GM03348 (cell line): ENCODE results near the gene MECR.
"Not testable (repeated sequence)": the region's sequence is repeated elsewhere in the genome, so short reads cannot be mapped to it uniquely, and the experiment has no call there.

Experiments
- DNase-seq: peaks from one replicate; pipeline ENCODE4 v3.0.0; 2012; ENCODE audit warnings: low spot score

MECR gene

GRCh38 chr1:29169976-29170375, 60.8 kb downstream of the MECR start:
- no peak for DNase-seq

- no peak for DNase-seq
Observed at GRCh38 chr1:29167904-29168303, 62.8 kb downstream of the MECR start.

GRCh38 chr1:29166291-29166878, 64.3 kb downstream of the MECR start:
- DNase-seq = no peak

GRCh38 chr1:29164588-29164987, 66.1 kb downstream of the MECR start:
- DNase-seq = no peak

- DNase-seq = peak; percentile 58
Observed at GRCh38 chr1:29162476-29163138, 68.1 kb downstream of the MECR start.

GRCh38 chr1:29162025-29162424, 68.7 kb downstream of the MECR start:
- no peak for DNase-seq

- no peak for DNase-seq
Observed at GRCh38 chr1:29159773-29160172, 71.0 kb downstream of the MECR start.

GRCh38 chr1:29157269-29157601, 73.5 kb downstream of the MECR start:
- DNase-seq = no peak

GRCh38 chr1:29156543-29157268, 74.0 kb downstream of the MECR start:
- no peak for DNase-seq

- no peak for DNase-seq
Observed at GRCh38 chr1:29152046-29152805, 78.5 kb downstream of the MECR start.

- DNase-seq = not testable (repeated sequence)
Observed at GRCh38 chr1:29150346-29150745, 80.4 kb downstream of the MECR start.

- DNase-seq = no peak
Observed at GRCh38 chr1:29148656-29149491, 81.9 kb downstream of the MECR start.

GRCh38 chr1:29145739-29146437, 84.8 kb downstream of the MECR start:
- DNase-seq = peak; percentile 74

GRCh38 chr1:29144178-29144577, 86.6 kb downstream of the MECR start:
- DNase-seq = no peak

GRCh38 chr1:29142714-29143113, 88.0 kb downstream of the MECR start:
- DNase-seq = no peak
